ENCODE results near the gene NTNG1.

Gene NTNG1

DNA sequence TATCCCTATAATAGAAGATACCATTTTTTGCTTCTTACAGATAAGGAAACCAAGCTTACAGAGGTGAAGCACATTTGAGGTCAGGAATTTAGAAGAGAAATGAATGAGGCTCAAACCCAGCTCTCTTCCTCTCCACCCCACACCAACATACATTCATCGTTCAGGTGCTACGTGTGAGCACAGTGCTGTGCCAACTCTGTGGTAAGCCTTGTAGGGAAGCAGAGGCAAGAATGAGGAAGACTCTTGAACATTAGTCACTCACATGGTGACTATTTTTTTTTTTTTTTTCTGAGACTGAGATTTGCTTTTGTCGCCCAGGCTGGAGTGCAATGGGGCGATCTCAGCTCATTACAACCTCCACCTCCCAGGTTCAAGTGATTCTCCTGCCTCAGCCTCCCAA is 314.0 kb downstream of the NTNG1 start:
- DNase-seq (ENCODE audit: low read depth, low spot score) = no peak

DNA sequence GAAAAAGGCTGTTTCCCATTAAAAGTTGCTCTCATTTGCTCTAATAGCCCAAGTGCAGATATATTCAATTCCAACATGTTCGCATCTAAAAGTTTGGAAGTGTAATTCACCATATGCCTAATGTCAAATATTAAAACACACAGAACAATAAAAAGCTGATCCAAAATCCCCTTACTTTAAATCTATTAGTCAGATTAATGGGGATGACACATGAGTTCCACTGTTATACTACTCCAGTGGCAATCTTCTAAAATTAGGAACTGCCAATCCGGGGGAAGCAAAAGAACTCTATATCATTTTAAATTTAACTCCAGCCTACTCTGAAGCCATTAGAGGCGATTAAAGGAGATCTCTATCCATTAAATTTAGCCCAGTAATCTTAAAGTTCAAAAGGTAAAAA is 317.1 kb downstream of the NTNG1 start:
- no peak for DNase-seq (ENCODE audit: low read depth, low spot score)

DNA sequence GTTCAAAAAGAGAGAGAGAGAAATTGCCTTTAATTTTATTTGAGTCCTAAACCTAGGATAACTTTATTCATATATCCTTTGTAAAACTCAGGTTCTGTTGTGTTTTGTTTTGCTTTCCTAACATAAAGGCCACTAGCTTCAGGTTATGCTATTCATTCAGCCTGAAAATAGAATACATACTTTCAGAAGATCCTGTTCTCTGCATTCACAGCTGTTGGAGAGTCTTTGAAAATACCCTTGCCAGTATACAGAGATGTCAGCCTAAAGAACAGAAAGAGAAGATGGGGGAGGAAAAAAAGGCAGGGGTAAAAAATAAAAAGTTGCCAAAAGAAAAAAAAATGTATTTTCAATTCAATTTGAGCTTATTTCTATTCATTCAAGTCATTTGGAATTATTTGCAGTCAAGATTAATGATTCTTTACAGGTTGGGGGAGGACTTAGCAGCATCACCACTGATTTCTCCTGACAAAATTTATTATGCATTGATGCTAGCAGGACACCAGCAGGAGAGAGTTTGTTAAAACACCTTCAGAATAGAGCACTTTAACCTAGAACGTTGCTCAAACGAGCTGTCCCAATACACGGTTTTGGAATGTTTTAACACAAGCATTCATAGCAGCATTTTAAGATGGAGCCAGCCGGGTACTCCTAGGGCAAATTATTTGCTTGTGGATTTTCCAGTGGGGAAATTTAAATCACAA is 318.5 kb downstream of the NTNG1 start:
- no peak for DNase-seq (ENCODE audit: low read depth, low spot score)

DNA sequence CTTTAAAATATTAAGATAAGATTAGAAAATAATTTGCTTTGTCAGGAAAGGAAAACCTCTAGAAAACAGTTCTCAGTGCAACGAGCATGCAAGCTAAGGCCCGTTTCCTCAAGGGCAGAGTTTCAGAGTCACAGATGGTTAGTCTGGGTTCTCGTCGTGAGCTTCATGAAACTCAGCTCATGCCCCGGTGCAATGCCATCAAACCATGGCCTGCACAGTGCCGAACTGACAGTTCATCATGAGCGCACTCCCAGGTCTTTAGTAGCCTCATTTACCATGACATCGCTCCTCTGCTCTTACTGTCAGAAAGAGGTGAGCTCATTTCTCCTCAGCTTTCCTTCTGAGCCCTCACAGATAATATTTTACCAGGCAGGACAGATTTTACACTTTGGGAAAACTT is 319.2 kb downstream of the NTNG1 start:
- DNase-seq (ENCODE audit: low read depth, low spot score) = no peak

DNA sequence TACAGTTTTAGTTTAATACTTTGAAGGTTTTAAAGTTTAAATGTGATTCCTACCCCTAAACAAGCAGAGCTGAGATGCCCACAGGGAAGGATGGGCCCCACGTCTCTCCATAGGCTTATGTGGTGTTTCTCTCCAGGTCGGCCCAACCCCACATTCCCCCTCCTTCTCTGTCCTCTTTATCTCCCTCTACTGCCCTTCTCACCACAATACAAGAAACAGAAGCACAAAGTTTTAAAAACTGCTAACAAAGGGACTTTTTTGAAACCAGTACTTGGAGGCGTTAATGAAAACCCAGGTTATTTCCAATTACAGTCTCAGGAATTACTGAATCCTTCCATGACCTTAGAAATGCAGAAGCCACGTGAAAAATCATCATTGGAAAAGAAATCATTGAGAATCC is 324.0 kb downstream of the NTNG1 start:
- no peak for DNase-seq (ENCODE audit: low read depth, low spot score)

DNA sequence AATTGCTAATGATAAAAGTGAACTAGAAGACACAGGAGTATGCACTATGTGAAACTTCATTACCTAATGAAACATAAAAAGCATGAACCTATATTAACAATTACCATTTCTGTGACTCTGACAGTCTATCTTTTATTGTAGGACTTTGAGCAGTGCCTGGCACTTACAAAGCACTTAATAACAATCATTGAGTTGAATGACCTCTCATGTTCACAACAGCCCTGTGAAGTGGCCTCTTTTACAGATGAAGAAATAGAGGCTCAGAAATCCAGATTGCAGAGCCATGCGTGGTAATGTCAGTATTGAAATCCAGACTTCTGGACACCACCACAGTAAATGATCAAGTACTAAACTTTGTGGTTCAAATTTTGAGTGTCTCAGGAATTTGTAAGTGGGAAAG is 326.4 kb downstream of the NTNG1 start:
- DNase-seq (ENCODE audit: low read depth, low spot score) = no peak

DNA sequence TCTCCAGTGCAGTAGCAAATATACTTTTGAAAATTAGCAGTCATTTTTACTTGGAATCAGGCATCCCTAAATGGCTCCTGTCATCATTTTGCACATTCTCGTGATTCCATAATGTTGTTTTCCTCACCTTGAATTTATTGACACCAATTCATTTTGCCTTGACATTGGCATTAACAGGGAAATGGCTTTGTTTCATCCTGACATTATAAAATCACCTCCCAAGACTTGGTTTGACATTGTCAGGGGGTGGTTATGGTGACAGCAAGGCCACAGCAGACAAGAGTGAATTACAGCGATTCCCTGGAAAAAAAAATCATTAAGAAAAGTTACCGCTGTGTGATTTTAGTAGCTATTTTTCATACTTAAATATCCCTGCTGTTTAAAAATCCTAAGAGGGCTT is 327.0 kb downstream of the NTNG1 start:
- DNase-seq (ENCODE audit: low read depth, low spot score) = no peak

DNA sequence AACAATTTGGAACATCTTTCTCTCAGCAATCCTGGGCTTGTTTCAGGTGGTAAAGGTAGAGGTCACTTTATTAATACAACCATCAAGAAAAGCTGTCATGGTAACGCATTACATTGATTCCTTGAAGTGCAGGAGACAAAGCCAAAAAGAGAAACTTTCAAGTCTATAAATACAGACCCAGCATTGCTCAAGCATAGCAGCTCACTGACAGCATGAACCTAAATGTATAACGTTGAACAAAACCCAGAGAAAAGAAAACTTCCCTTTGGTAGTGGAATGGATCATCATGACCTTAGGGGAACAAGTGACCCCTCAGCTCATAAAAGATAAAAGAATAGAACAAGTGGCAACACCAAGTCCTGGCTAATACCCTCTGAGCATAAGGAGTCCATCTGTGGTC is 332.2 kb downstream of the NTNG1 start:
- DNase-seq (ENCODE audit: low read depth, low spot score) = no peak

DNA sequence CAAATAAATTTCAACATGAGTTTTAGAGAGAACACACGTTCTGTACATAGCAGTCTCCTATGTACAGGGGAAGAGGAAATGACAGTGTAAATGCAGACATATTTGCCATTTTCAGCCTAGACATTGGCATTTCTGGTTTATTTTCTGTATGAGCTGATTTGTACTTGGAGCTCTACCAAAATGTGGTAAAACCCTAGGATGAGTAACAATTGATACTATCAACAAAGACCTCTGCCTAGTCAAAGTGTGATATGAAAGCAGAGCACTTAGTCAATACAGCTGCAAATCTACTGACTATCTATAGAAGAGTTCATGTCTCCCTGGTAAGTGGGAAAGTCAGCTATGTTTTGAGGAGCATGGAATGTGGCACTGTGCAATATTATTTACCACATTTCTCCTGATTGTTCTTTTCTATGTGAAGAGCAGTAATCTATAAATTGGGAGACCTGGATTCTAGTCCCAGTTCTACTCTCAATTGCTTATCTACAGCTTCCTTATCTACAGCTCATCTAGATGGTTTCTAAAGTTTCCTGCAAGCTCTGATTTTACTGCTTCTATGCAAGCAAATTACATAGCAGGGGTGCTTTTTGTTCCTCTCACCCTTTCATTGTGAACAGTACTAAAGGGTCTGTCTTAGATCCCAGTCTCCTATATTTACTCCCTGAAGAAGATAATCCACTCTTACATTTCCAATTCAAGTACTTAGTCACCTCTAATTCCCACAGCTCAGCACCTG is 334.2 kb downstream of the NTNG1 start:
- no peak for DNase-seq (ENCODE audit: low read depth, low spot score)

DNA sequence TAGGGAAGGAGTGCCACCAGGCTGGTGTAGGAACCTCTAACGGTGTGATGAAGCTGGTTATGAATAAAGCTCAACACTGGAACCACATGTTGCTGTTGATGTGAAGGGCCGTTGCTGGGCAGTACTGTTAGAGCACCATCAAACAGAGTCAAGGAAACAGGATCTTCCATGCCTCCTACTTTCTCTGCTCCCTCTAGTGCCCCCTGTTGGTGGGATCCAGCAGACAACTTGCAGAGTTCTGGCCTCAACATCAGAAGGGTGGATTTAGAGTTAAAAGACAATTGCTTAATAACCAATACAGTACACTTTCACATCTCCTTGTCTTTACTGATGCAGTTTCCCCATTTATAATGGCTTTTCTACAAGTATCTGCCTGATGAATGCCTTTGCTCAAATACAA is 336.4 kb downstream of the NTNG1 start:
- no peak for DNase-seq (ENCODE audit: low read depth, low spot score)

DNA sequence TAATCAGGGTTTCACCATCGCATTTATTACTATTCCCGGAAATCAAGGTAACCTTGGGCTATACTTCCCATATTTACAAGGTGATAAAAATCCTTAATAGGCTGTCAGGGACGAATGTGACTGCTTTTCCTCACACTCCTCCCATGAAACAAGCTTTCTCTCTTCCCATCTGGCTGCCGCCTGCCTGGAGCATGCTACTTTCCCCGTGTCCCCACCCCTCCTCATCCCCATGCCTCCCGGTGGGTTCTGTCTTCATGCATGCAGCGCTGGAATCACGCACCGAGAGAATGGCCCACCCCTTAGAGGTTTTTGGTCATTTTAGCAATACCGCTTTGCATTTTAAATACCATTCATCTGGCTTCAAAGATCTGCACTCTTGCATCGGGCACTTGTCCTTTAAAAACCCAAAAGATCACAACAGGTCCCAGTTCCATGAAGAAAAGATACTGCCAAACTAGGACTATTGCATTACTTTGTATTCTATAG is 339.1 kb downstream of the NTNG1 start:
- no peak for DNase-seq (ENCODE audit: low read depth, low spot score)

DNA sequence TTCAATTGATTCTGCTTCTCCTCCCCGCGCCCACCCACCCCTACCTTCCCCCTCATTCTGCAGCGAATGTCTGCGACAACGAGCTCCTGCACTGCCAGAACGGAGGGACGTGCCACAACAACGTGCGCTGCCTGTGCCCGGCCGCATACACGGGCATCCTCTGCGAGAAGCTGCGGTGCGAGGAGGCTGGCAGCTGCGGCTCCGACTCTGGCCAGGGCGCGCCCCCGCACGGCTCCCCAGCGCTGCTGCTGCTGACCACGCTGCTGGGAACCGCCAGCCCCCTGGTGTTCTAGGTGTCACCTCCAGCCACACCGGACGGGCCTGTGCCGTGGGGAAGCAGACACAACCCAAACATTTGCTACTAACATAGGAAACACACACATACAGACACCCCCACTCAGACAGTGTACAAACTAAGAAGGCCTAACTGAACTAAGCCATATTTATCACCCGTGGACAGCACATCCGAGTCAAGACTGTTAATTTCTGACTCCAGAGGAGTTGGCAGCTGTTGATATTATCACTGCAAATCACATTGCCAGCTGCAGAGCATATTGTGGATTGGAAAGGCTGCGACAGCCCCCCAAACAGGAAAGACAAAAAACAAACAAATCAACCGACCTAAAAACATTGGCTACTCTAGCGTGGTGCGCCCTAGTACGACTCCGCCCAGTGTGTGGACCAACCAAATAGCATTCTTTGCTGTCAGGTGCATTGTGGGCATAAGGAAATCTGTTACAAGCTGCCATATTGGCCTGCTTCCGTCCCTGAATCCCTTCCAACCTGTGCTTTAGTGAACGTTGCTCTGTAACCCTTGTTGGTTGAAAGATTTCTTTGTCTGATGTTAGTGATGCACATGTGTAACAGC is 339.9 kb downstream of the NTNG1 start:
- no peak for DNase-seq (ENCODE audit: low read depth, low spot score)

DNA sequence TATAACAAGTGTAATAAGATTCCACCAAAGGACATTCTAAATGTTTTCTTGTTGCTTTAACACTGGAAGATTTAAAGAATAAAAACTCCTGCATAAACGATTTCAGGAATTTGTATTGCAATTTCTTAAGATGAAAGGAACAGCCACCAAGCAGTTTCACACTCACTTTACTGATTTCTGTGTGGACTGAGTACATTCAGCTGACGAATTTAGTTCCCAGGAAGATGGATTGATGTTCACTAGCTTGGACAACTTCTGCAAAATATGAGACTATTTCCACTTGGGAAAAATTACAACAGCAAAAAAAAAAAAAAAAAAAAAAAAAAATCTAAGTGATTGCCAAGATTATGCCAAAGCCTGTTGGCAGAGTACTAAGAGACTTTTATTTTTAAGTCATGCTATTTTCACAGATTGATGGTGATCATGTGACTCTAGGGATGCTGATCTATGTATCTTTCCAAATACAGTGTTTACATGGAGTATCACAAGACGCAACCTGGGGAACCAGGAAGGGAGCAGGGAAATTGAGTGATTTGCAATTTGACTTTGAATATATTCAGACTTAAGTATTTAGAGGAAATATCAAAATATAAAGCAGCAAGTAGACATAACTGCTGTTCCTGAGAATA is 341.0 kb downstream of the NTNG1 start:
- DNase-seq (ENCODE audit: low read depth, low spot score) = no peak

DNA sequence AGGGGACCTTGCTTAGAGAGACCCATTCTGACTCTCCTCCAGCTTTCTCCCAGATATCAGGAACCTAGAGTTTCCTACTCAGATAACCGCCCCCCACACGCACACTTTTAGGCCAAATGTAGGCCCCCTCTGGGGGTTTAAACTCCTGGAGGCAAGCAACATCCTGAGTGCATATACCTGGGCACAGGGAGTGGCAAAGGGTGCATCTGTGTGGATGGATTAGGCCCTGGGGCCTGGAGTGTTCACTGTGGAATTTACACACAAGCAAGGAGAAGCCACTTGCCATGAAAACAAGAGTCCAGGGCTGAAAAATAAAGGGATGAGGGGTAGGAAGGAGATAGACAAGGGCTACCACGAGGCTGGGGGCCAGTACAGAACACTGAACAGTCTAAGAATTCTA is 343.1 kb downstream of the NTNG1 start:
- DNase-seq (ENCODE audit: low read depth, low spot score) = no peak

DNA sequence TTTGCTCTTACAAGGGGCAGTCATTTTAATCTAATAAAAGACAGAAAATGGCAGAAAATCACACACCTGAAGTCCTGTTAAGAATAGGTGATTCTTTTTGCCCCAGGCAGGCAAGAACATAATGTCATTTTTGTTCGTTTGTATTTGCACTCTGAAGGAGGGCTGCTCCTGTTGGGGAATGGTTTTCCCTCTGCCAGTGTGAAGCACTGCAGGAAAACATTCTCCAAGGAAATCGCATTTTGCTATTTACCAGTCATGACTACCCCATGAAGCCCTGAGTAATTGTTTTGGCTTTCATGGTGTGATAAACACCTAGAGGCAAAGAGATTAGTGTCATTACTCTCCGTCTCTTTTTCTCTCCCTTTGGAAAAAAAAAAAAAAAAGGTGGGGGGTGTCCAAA is 345.5 kb downstream of the NTNG1 start:
- no peak for DNase-seq (ENCODE audit: low read depth, low spot score)

DNA sequence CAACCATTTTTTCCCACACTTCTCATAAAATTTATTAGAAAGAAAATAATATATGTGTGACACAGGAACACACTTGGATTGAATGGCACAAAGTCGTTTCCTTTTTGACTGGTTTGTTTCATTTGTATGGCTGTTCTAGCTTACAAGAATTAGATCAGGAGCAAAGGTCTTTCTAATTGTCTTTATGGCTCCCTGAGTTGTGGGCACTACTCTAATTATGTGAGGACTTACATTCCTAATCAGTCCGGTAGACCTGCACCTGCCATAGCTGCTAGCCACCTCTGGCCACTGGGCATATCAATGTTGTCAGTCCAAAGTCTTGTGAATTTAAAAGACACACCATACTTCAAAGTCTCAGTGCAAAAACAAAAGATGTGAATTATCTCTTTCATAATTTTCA is 346.7 kb downstream of the NTNG1 start:
- no peak for DNase-seq (ENCODE audit: low read depth, low spot score)

DNA sequence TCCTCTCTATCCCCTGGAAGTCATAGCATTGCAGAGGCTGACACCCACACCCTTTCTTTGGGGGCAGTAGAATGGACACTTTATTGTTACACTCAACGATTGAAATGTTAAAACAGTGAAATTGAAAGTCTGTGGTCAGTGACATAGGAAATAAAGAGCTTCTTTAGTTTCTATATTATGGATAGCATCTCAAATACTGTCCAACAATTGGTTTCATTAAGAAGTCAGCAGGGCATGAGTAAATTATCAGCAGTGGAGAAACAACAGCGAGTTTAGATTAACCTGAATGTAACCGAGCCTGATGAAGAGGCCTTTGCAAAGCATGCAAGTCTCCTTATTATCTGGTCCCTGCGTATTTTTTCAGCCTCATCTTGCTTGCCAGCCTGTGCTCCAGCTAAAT is 350.7 kb downstream of the NTNG1 start:
- DNase-seq (ENCODE audit: low read depth, low spot score) = no peak

DNA sequence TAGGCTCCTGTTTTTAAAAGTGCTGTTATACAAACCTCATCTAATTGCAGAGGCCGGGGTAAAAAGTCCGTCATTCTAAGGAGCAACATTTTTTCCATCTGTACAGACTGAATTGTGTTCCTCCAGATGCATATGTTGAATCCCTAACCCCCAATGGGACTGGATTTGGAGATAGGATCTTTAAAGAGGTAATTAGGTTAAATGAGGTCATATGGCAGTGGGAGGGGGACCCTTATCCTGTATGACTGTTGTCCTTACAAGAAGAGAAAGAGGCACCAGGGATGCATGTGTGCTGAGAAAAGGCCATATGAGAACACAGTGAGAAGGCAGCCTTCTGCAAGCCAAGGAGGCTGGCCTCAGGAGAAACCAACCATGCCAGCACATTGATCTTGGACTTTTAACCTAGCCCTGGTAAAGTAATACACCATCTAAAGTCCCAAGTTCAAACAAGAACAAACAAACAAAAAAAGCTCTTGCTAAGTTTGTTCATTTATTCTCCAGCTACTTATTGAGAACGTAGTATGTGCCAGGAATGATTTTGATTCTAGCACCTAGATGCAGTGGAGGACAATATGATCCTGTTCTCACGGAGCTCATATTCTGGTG is 352.4 kb downstream of the NTNG1 start:
- no peak for DNase-seq (ENCODE audit: low read depth, low spot score)

DNA sequence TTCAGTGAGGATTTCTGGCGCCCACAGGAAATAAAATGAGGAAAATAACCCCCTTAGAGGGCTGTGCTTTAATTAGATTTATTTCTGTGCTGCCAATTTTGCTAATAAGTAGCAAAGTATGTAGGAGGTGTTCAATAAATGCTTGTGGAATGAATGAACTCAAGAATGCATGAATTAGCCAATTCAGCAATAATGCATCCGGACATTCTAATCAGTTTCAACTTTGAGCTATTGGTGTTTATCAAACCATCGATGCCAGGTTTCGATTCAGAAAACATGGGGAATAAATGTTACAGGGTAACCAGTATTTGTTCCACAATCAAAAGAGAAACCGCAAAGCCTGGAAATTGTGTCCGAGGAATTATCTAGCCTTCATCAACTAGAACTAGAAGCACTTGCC is 353.2 kb downstream of the NTNG1 start:
- DNase-seq (ENCODE audit: low read depth, low spot score) = no peak

DNA sequence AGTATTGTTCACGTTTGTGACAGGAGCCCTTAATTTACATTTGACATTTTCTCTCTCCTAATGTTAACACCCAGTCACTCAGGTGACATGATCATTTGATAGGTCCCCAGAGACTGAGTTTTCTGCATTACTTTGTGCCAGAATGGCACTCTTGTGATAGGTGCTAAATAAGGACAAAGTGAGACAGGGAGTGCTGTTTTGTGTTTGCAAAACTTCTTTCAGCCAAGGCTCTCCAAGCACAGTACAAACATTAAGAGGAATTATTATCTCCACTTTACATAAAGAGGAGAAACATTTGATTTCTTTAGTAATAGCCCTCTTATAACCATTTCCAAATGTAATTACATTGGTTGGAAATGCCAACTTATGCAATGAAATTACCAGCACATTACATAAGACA is 355.2 kb downstream of the NTNG1 start:
- no peak for DNase-seq (ENCODE audit: low read depth, low spot score)

DNA sequence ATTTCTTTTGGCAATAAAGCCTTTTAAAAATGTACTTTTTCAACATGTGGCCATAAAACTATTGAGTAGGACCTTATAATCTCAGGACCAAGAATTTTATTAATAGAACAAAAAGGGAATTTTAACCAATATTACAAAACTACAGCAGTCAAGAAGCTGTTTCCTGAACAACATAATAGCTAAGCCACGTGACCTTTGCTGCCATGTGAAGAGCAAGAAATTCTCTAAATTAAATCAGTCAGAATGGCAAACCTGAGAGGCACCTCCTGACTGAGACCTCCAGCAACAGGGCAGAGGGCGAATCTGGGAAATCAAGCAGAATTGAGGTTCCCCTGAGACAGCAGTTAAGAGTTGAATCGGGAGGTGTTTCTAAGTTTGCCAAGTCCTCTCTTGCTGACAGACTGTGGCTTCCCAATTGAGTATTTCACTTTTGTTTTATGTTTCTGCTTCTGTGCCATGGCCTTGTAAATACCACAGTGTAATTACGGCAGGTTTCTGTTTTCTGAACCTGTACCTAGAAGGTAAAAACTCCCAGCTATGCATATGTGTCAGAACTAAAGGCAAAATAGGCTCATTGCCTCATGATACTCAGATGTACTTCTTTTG is 358.4 kb downstream of the NTNG1 start:
- DNase-seq (ENCODE audit: low read depth, low spot score) = no peak
